HCT116 (cell line): ENCODE results near the gene BRD2.

Experiments
- CEBPB ChIP-seq: IDR thresholded peaks from 2 replicates; pipeline ENCODE4 v1.6.1; 2012; ENCODE audit warnings: low read depth
- CTCF ChIP-seq, 3 experiments: fragments of 200-600 bp in 1 of 3; sonication (generic) in 1 of 3; IDR thresholded peaks in 2 of 3; conservative IDR thresholded peaks in 1 of 3; 2 replicates each; pipeline ENCODE4 v1.5.1; 2012 to 2017; ENCODE audit warnings: low read depth in 2 of 3, low read length in 2 of 3, antibody characterized with exemption in 1 of 3, borderline replicate concordance in 1 of 3, control low read depth in 1 of 3, mild to moderate bottlenecking in 1 of 3, mixed read lengths in 1 of 3, mixed run types in 1 of 3, moderate library complexity in 1 of 3; ENCODE audit not compliant: insufficient read depth in 1 of 3
- ELF1 ChIP-seq: IDR thresholded peaks from 2 replicates; pipeline ENCODE4 v1.6.1; 2012; ENCODE audit warnings: low read depth, borderline replicate concordance
- EZH2 ChIP-seq: fragments of 200-600 bp; sonication (generic); IDR thresholded peaks from 2 replicates; pipeline ENCODE4 v1.6.1; 2017; ENCODE audit warnings: antibody characterized with exemption, mixed run types
- EZH2phosphoT487 ChIP-seq: fragments of 200-600 bp; IDR thresholded peaks from 2 replicates; pipeline ENCODE4 v1.6.1; 2018; ENCODE audit warnings: antibody characterized with exemption, borderline replicate concordance
- JUND ChIP-seq: IDR thresholded peaks from 2 replicates; pipeline ENCODE4 v1.6.1; 2012
- MAX ChIP-seq: IDR thresholded peaks from 2 replicates; pipeline ENCODE4 v1.6.1; 2012
- POLR2A ChIP-seq: IDR thresholded peaks from 2 replicates; pipeline ENCODE4 v1.7.0; 2011; ENCODE audit warnings: borderline replicate concordance; ENCODE audit not compliant: insufficient read depth, insufficient read length; ENCODE audit errors: extremely low read depth
- POLR2AphosphoS5 ChIP-seq: IDR thresholded peaks from 2 replicates; pipeline ENCODE4 v1.6.1; 2011; ENCODE audit warnings: mild to moderate bottlenecking, low read depth, low read length, moderate library complexity
- RAD21 ChIP-seq: IDR thresholded peaks from 2 replicates; pipeline ENCODE4 v1.6.1; 2012; ENCODE audit warnings: low read depth, mild to moderate bottlenecking
- REST ChIP-seq: IDR thresholded peaks from 2 replicates; pipeline ENCODE4 v1.6.1; 2012; ENCODE audit warnings: low read depth
- SRF ChIP-seq: IDR thresholded peaks from 2 replicates; pipeline ENCODE4 v1.6.1; 2012; ENCODE audit warnings: low read depth
- YY1 ChIP-seq: IDR thresholded peaks from 2 replicates; pipeline ENCODE4 v1.6.1; 2011; ENCODE audit warnings: low read length, low read depth, moderate library complexity, mild to moderate bottlenecking; ENCODE audit not compliant: insufficient replicate concordance; ENCODE audit errors: extremely low read depth
- ZNF274 ChIP-seq: fragments of 200-500 bp; sonication (Bioruptor generic); IDR thresholded peaks from 2 replicates; pipeline ENCODE4 v1.6.1; 2014; ENCODE audit warnings: mild to moderate bottlenecking, low read depth, low read length, inconsistent platforms

GRCh38 chr6:33023536-33023935, 55.1 kb downstream of the BRD2 start:
- TF ChIP-seq RAD21, result no peak
- TF ChIP-seq EZH2, result no peak
- no peak for TF ChIP-seq CTCF (IDR thresholded peaks at IDR 0.05 in 2 of 3, conservative IDR thresholded peaks at IDR 0.05 in 1 of 3; ENCODE audit: borderline replicate concordance in 1 of 3, insufficient read depth in 1 of 3, low read depth in 2 of 3, low read length in 2 of 3)
- TF ChIP-seq REST, result no peak
- TF ChIP-seq CEBPB, result no peak
- TF ChIP-seq POLR2AphosphoS5, result no peak
- TF ChIP-seq POLR2A, result no peak
- TF ChIP-seq SRF, result no peak
- no peak for TF ChIP-seq MAX
- no peak for TF ChIP-seq JUND
- no peak for TF ChIP-seq ZNF274
- no peak for TF ChIP-seq EZH2phosphoT487
- no peak for TF ChIP-seq ELF1
- TF ChIP-seq YY1, result no peak
